ENCODE results near the gene ZSCAN20.

ZSCAN20 gene

GRCh38 chr1:33443705-33444180, 28.7 kb upstream of the ZSCAN20 start:
- DNase-seq (ENCODE audit: low read depth, low spot score): no peak

- DNase-seq (ENCODE audit: low read depth, low spot score): no peak
These were observed 27.3 kb upstream of the ZSCAN20 start for GRCh38 chr1:33445108-33445507.

GRCh38 chr1:33446590-33446989, 25.9 kb upstream of the ZSCAN20 start:
- no peak for DNase-seq (ENCODE audit: low read depth, low spot score)

- peak; percentile 82 for DNase-seq (ENCODE audit: low read depth, low spot score)
These were observed 17.7 kb upstream of the ZSCAN20 start for GRCh38 chr1:33454646-33455282.

DNA sequence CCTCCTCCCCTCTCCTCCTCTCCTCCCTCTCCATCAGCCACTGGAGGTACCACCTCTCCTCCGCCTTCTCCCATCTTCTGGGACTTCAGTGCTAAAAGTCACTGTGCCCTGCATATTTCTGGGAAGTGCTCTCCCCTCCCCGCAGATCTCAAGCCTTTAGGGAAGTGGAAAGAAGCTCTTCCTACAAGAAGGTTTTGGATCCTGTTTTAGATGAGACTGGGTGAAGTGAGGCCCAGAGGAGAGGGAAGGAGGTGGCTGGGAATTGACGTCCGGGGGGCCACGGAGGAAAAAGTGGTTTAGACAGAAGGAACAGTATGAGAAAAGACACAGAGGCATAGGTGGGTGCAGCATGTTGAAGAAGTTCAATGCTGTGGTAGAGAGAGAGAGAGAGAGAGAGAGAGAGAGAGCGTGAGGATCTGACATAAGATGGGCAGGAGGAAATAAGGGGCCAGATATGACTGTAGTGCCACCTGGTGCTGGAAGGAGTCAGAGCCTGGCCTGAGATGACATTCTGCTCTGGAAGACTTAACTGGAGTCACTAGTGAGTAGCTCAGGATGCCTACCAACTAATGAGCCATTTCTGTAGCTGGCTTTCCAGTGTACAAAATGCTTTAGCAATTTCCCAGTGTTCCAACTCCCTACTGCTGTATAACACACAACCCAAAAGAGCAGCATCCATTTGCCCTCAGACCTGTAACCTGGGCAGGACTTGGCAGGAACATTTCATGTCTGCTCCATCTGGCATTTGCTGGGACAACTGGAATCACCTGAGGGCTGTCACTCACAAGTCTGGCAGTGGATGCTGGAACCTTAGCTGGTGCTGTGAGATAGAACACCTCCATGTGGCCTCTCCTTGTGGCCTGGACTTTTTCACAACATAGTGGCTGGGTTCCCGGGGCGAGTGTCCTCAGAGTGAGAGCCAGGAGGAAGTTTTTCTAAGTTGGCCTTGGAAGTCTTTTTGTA, 16.6 kb upstream of the ZSCAN20 start:
- DNase-seq (ENCODE audit: low read depth, low spot score): no peak

- no peak for DNase-seq (ENCODE audit: low read depth, low spot score)
These were observed 16.0 kb upstream of the ZSCAN20 start for GRCh38 chr1:33456502-33456886.

DNA sequence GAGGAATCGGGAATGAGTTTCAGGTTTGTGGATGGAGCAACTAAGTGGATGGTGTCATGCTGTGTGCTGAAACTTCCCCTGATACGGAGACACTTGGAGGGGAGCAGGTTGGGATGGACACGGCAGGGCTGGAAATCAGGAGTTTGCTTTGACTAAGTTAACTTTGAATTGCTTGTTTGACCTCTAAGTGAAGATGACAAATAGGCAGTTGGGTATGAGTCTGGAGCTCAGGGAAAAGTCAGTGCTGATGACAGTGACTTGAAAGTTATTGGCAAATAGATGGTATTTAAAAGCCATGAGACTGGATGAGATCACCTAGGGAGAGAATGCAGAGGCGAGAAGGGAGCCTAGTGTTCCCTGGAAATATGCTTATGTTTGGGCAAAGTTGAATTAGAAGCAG, 12.8 kb upstream of the ZSCAN20 start:
- DNase-seq (ENCODE audit: low read depth, low spot score): no peak

DNA sequence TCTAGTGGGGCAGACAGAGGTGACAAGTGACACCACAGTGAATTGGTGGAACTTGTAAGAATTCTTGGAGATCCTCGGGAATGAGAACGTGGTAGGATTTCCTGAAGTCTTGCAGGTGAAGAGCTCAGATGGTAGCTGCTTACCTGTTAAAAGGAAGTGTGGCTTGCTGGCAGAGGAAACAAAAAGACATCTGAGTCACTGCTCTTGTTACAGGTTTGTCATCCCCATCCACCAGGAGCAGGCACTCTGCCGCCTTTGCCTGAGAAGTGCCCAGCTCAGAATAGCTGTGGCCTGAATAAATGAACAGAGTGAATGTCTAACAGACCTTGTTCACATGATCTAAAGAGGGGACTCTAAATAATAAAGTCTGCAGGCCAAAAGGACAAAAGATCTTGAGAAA, 12.3 kb upstream of the ZSCAN20 start:
- DNase-seq (ENCODE audit: low read depth, low spot score): no peak

DNA sequence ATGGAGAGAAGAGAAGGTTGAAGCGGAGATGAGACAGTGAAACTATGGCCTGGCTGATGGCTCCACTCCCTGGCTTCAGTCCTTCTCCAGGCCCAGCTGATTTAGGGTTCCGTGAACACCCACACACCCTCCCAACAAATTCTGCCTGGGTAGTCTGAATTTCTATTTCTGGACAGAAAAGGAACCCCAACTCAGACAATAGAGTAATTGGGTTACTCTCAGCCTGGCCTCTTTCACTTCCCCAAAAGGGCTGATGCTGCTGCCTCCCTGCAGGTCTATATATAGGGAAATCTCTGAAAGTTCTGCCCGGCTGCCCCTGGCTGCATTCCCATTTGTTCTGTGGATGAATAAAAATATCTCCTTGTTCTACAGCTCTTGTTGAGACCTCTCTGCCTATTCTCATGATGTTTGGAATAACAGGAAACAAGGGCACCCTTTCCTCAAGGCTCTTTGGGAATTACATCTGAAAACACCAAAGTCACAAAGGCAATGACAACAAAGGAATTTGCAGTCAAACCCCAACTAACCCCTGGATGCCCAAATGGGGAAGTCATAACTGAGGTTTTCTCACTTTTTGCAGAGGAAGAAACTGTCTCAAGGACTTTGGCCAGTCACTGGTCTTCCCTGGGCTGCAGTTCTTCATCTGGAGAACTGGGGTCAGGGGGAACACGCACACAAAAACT, 11.4 kb upstream of the ZSCAN20 start:
- no peak for DNase-seq (ENCODE audit: low read depth, low spot score)

GRCh38 chr1:33462405-33463164, 9.9 kb upstream of the ZSCAN20 start:
- no peak for DNase-seq (ENCODE audit: low read depth, low spot score)

DNA sequence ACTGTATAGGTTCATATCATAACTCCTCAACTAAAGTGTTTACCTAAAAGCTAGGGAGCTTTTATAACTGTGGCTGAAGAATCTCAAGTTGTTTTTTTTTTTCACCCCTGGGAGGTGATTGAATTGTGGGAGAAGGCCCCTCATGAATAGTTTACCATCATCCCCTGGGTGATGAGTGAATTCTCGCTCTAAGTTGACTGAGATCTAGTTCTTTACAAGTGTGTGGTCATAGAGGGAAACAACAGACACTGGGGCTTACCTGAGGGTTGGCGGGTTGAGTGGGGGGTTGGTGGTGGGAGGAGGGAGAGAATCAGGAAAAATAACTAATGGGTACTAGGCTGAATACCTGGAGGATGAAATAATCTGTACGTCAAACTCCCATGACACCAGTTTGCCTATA, 7.9 kb upstream of the ZSCAN20 start:
- no peak for DNase-seq (ENCODE audit: low read depth, low spot score)

- no peak for DNase-seq (ENCODE audit: low read depth, low spot score)
These were observed 7.1 kb upstream of the ZSCAN20 start for GRCh38 chr1:33465316-33465715.

- DNase-seq (ENCODE audit: low read depth, low spot score): no peak
These were observed 6.3 kb upstream of the ZSCAN20 start for GRCh38 chr1:33466159-33466558.

GRCh38 chr1:33468011-33468410, 4.4 kb upstream of the ZSCAN20 start:
- no peak for DNase-seq (ENCODE audit: low read depth, low spot score)

DNA sequence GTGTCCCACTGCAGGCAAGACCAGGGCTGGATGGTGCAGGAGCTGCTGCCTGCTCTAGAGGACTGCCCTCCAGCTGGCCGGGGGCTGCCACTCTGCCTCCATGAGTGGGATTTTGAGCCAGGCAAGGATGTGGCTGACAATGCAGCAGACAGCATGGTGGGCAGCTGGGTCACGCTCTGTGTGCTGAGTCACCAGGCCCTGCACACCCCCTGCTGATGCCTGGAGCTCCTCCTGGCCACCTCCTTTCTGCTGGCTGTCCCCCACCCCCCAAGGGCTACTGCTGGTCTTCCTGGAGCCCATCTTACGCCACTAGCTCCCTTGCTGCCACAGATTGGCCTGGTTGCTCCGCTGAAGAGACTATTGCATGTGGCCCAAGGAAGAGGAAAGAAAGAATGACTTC, 3.9 kb upstream of the ZSCAN20 start:
- no peak for DNase-seq (ENCODE audit: low read depth, low spot score)

DNA sequence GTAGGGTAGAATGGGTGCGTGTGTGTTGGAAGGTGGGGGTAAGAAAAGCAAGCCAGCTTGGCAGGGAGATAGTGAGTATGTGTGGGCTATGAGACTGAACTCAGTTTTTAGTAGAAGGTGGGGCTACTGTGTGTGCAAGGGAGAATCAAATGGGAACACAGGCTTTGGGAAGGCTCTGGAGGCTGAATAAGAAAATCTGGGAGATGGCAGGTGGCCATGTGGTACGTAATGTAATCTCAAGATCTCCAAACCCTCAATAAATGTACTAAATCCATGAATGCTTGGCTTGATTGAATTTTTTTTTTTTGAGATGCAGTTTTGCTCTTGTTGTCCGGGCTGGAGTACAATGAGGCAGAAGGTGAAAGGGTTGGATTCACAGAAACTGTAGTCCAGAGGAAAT, 3.5 kb upstream of the ZSCAN20 start:
- no peak for DNase-seq (ENCODE audit: low read depth, low spot score)

- DNase-seq (ENCODE audit: low read depth, low spot score): no peak
These were observed 2.8 kb upstream of the ZSCAN20 start for GRCh38 chr1:33469691-33470090.

GRCh38 chr1:33470495-33471012, 1.9 kb upstream of the ZSCAN20 start:
- peak; percentile 77 for DNase-seq (ENCODE audit: low read depth, low spot score)

DNA sequence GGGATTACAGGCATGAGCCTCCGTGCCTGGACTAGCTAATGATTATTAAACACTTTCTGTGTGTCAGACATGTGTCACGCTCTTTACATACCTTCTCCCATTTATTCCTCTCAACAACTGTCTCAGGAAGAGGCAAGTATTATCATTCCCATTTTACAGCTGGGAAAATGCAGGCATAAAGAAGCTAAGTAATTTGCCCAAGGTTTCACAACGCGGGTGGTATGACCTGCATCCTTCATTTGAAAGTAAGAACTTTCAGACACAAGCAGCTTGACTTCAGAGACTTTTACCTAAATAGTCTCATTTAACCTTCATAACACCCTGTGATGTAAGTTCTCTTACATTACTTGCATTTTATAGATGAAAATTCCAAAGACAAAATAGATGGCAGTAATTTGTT, 1.0 kb upstream of the ZSCAN20 start:
- DNase-seq (ENCODE audit: low read depth, low spot score): no peak

DNA sequence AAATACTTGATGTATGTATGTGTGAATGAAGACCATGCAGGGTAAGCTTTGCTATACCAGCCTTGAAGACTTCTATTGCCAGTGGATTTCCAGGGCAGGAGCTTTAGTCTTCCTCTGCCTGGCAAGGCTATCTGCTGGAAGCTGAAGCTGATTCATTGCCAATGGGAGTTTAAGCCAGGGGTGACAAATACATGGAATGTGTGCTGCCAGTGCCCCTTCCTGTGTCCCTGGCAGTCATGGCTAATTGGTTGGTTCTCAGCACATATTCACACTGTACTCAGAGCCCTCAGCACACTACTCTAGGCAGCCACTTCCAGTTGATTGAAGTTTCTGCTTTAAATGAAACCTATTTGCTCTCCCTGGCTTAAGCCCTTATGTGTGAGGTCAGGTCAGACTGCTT, 1.5 kb downstream of the ZSCAN20 start:
- no peak for DNase-seq (ENCODE audit: low read depth, low spot score)

DNA sequence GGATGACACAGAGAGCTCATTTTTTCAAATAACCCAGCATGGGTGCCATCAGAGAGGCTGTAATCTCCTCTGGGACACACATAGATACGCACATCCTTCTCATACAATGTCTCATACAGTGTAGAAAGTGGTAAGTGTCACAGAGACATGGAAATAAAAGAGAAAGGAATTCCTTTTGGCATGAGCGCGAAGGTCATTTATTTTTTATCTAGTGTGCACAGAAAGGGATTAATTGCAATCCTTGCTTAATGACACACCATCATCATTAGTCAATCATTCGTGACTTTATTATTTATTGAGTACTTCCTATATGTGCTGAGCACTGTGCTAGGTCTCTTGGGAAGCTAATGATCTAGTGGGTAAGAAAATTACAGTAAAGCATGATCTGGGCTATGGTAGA, 5.0 kb downstream of the ZSCAN20 start:
- no peak for DNase-seq (ENCODE audit: low read depth, low spot score)

Measured in smooth muscle cell of the brain vasculature (primary cell).